ENCODE data around the gene BIN1.

Gene BIN1

DNA sequence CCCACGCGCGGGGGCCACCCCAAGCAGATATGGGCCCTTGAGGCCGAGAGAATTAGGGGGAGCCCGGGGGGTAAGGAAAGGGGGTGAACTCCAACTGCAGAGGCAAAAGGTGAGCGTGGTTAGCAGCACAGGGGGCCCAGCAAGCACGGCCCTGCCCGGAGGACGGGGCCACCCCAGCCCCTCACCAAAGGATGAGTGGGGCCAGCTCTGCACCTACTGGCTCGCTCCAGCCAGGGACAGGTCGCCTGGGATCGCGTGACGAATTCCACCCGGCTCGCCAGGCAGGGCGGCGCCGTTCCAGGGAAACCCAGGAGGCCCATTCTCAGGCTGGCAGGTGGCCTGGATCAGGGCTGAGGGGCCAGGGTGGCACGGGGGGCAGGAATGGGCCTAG is 38.6 kb downstream of the BIN1 start:
- in situ Hi-C loops (cut with HindIII; ENCODE audit: low pct_ligation_motif_present, low sequenced_read_pairs): no loop called here
- peaks cover 1% of the 10 kb centered on the region for H3K36me3 ChIP-seq (replicated peaks)
- H3K27me3 ChIP-seq (replicated peaks): no peaks in the 10 kb centered on the region
- no peak overlapping the region for H3K27ac ChIP-seq
- no peak overlapping the region for H3K4me3 ChIP-seq (ENCODE audit: low read depth, low read length)
- TF ChIP-seq, protein P1, sequence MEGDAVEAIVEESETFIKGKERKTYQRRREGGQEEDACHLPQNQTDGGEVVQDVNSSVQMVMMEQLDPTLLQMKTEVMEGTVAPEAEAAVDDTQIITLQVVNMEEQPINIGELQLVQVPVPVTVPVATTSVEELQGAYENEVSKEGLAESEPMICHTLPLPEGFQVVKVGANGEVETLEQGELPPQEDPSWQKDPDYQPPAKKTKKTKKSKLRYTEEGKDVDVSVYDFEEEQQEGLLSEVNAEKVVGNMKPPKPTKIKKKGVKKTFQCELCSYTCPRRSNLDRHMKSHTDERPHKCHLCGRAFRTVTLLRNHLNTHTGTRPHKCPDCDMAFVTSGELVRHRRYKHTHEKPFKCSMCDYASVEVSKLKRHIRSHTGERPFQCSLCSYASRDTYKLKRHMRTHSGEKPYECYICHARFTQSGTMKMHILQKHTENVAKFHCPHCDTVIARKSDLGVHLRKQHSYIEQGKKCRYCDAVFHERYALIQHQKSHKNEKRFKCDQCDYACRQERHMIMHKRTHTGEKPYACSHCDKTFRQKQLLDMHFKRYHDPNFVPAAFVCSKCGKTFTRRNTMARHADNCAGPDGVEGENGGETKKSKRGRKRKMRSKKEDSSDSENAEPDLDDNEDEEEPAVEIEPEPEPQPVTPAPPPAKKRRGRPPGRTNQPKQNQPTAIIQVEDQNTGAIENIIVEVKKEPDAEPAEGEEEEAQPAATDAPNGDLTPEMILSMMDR (IDR thresholded peaks at IDR 0.05; ENCODE audit: low read depth, low read length, missing control alignments): no peak
- no peak for DNase-seq

DNA sequence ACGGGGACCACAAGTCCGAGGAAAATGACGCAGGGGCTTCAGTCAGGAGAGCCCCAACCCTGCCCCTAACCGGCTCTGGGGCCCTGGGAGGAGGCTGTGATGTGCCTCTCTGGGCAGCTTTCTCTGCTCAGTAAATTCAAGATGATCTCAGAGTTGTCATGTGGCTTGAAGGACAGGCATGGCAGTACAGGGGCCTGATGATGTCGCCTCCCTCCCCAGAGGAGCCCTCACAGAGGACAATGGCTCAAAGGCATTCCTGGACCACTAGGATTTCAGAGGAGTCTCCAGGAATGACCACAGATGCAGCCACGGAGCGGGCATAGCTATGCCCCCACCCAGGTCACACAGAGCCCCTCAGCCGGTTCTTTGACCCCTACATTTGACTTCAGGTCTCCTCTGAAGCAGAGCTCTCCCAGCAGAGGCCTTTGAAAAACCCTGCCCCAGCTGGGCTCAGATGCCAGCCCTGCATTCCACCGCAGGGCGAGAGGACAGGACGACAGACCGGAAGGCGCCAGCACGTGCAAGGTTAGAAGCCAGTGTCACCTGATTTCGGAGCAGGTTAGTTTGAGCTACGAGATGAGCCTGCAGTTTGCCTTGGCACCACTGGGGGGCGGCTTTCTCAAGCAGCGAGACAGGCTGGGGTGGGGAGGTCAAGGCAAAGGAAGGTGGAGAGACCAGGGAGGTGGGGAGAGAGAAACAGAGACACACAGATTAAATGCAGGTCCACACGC is 39.2 kb downstream of the BIN1 start:
- in situ Hi-C loops (cut with HindIII; ENCODE audit: low pct_ligation_motif_present, low sequenced_read_pairs): no loop called here
- Histone ChIP-seq H3K4me3 (ENCODE audit: low read depth, low read length) (no peak overlapping the region), H3K36me3 (replicated peaks) (peaks cover 7% of the 10 kb centered on the region), H3K27ac (no peak overlapping the region), H3K27me3 (replicated peaks) (no peaks in the 10 kb centered on the region)
- peak; percentile 59 for DNase-seq
- TF ChIP-seq, protein P1 (IDR thresholded peaks at IDR 0.05; ENCODE audit: low read depth, low read length, missing control alignments): peak; percentile 97

DNA sequence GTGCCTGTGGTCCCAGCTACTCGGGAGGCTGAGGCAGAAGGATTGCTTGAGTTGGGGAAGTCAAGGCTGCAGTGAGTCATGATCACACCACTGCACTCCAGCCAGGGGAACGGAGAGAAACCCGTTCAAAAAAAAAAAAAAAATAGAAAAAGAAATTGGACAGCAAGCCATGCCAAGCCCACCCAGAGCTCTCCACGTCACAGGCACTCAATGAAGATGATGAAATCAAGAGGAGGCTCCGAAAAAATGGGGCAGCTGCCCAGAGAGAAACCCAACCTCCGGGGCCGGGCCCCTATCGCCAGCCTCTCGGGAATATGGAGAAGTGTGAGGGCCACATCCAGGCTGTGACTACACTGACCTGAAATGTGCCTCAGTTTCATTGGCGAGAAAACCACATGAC is 40.0 kb downstream of the BIN1 start:
- no peak for DNase-seq
- H3K36me3 ChIP-seq (replicated peaks): peaks cover 8% of the 10 kb centered on the region

DNA sequence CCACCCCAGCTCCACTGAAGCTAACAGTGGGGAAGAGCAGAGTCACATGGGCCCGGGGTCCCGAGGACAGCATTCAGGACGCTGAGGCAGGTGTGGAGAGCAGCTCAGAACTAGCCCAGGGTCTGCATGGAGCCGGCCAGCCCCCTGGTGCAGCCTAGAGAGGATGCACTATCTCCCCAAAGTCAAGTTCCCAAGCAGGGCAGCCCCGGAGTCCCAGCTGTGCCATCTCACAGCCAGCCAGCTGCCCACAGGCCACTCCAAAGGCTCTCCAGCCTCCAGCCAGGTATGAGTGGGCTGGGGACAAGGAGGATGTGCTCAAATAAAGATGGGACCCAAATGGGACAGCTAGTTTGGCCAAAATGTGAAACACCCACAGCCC is 41.0 kb downstream of the BIN1 start:
- Histone ChIP-seq H3K36me3 (replicated peaks) (peaks cover 8% of the 10 kb centered on the region), H3K27ac (no peak overlapping the region)
- in situ Hi-C loops (cut with HindIII; ENCODE audit: low pct_ligation_motif_present, low sequenced_read_pairs): no loop called here

More for the DNA sequence above, 40.0 kb downstream of the BIN1 start:
- no peak overlapping the region for H3K4me3 ChIP-seq (ENCODE audit: low read depth, low read length)
- H3K27ac ChIP-seq: no peak overlapping the region
- in situ Hi-C loops (cut with HindIII; ENCODE audit: low pct_ligation_motif_present, low sequenced_read_pairs): no loop called here
- TF ChIP-seq, protein P1 (IDR thresholded peaks at IDR 0.05; ENCODE audit: low read depth, low read length, missing control alignments): no peak
- no peaks in the 10 kb centered on the region for H3K27me3 ChIP-seq (replicated peaks)

DNA sequence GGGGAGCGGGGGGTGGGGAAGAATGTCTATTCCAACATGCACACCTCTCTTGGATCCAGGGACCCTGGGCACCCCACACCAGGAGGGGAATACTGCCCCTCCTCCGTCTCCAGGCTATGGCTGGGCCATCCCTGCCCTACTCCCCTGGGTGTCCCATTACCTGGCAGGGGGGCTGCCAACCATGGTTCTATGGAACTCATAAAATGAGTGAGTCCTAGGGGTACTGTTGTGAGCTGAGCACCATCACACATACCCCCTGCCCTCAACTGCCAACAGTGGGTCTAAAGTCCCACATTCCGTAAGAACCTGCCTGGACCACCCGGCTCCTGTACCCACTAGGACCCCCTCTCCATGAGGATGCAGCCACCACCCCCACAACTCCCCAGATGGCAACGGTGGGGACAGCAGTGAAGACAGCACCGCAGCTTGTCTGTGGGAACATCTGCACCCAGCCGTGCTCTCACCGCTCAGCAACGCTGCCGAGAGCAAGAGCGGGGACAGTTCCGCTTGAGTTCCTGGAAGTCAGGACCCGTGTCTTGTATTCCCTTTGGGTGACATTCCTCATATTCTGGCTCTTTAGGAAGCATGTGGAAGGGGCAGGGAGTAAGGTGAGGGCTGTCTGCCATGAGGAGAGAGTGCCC is 41.5 kb downstream of the BIN1 start:
- Histone ChIP-seq H3K27ac (peak overlapping the region; percentile 47), H3K36me3 (replicated peaks) (peaks cover 8% of the 10 kb centered on the region)
- TF ChIP-seq, protein P1 (IDR thresholded peaks at IDR 0.05; ENCODE audit: low read depth, low read length, missing control alignments): no peak

More for the DNA sequence above, 41.0 kb downstream of the BIN1 start:
- Histone ChIP-seq H3K4me3 (ENCODE audit: low read depth, low read length) (no peak overlapping the region), H3K27me3 (replicated peaks) (no peaks in the 10 kb centered on the region)
- TF ChIP-seq, protein P1 (IDR thresholded peaks at IDR 0.05; ENCODE audit: low read depth, low read length, missing control alignments): no peak
- no peak for DNase-seq

More for the DNA sequence above, 41.5 kb downstream of the BIN1 start:
- H3K27me3 ChIP-seq (replicated peaks): no peaks in the 10 kb centered on the region
- DNase-seq: no peak
- no peak overlapping the region for H3K4me3 ChIP-seq (ENCODE audit: low read depth, low read length)
- in situ Hi-C loops (cut with HindIII; ENCODE audit: low pct_ligation_motif_present, low sequenced_read_pairs): no loop called here

Data from brain microvascular endothelial cell (primary cell).